Measurements from ENCODE around the gene DNMT3L. TPM values are rescaled to one million over a fixed set of nuclear protein-coding genes. Genes with fewer than 3 reads are reported as not detected.
A peak's percentile ranks its signal among the peaks of the same experiment; 100 is the strongest.
"Not testable (repeated sequence)": the region's sequence is repeated elsewhere in the genome, so short reads cannot be mapped to it uniquely, and the experiment has no call there.

Gene DNMT3L
- not detected for total RNA-seq
- not detected for polyA plus RNA-seq

GRCh38 chr21:44261675-44262295 lies at the start of gene DNMT3L:
Gene DNMT3L (minus strand): TSS chr21:44261897. CDS start chr21:44261259, 638 bp downstream.
- WGBS = 75% methylated on average over 19 of the region's 19 CpGs
- DNase-seq (ENCODE audit: extremely low spot score) = no peak

GRCh38 chr21:44310628-44311507 lies 49.2 kb upstream of the DNMT3L start:
- 87% methylated on average over 28 of the region's 28 CpGs for WGBS
- H3K4me1 ChIP-seq (ENCODE audit: insufficient read depth) = no peaks in the 10 kb centered on the region
- no peak overlapping the region for H3K4me3 ChIP-seq (ENCODE audit: low read depth, low read length)
- no peak for DNase-seq (ENCODE audit: extremely low spot score)
- no peak overlapping the region for H3K27ac ChIP-seq (ENCODE audit: low read depth)
- peaks cover 8% of the 10 kb centered on the region for H3K36me3 ChIP-seq (ENCODE audit: insufficient read depth)

More at GRCh38 chr21:44261675-44262295, at the start of gene DNMT3L:
- H3K4me1 ChIP-seq (ENCODE audit: insufficient read depth) = no peaks in the 10 kb centered on the region
- H3K4me3 ChIP-seq (ENCODE audit: low read depth, low read length) = no peak within 1 kb of the TSS
- no peak within 1 kb of the TSS for H3K27ac ChIP-seq (ENCODE audit: low read depth)
- H3K36me3 ChIP-seq (ENCODE audit: insufficient read depth) = no peaks in the 10 kb centered on the region

GRCh38 chr21:44306936-44307704 lies 45.4 kb upstream of the DNMT3L start:
- no peak for DNase-seq (ENCODE audit: extremely low spot score)
- Histone ChIP-seq H3K36me3 (ENCODE audit: insufficient read depth) (peaks cover 2% of the 10 kb centered on the region), H3K4me1 (ENCODE audit: insufficient read depth) (no peaks in the 10 kb centered on the region), H3K27ac (ENCODE audit: low read depth) (no peak overlapping the region), H3K4me3 (ENCODE audit: low read depth, low read length) (no peak overlapping the region)
- 84% methylated on average over 21 of the region's 21 CpGs for WGBS

- Histone ChIP-seq H3K4me3 (ENCODE audit: low read depth, low read length) (no peak overlapping the region), H3K27ac (ENCODE audit: low read depth) (no peak overlapping the region), H3K4me1 (ENCODE audit: insufficient read depth) (no peaks in the 10 kb centered on the region), H3K36me3 (ENCODE audit: insufficient read depth) (no peaks in the 10 kb centered on the region)
- 88% methylated on average over 9 of the region's 9 CpGs for WGBS
- no peak for DNase-seq (ENCODE audit: extremely low spot score)
Measured at GRCh38 chr21:44305691-44306090, 44.0 kb upstream of the DNMT3L start.

GRCh38 chr21:44304877-44305293 lies 43.2 kb upstream of the DNMT3L start:
- no peak for DNase-seq (ENCODE audit: extremely low spot score)
- 50% methylated on average over 8 of the region's 8 CpGs for WGBS
- no peaks in the 10 kb centered on the region for H3K4me1 ChIP-seq (ENCODE audit: insufficient read depth)
- H3K27ac ChIP-seq (ENCODE audit: low read depth) = no peak overlapping the region
- H3K36me3 ChIP-seq (ENCODE audit: insufficient read depth) = no peaks in the 10 kb centered on the region
- H3K4me3 ChIP-seq (ENCODE audit: low read depth, low read length) = no peak overlapping the region

GRCh38 chr21:44304011-44304616 lies 42.4 kb upstream of the DNMT3L start:
- no peak overlapping the region for H3K4me3 ChIP-seq (ENCODE audit: low read depth, low read length)
- H3K36me3 ChIP-seq (ENCODE audit: insufficient read depth) = no peaks in the 10 kb centered on the region
- H3K27ac ChIP-seq (ENCODE audit: low read depth) = no peak overlapping the region
- no peaks in the 10 kb centered on the region for H3K4me1 ChIP-seq (ENCODE audit: insufficient read depth)
- DNase-seq (ENCODE audit: extremely low spot score) = no peak
- 65% methylated on average over 16 of the region's 16 CpGs for WGBS

- WGBS = 71% methylated on average over 12 of the region's 12 CpGs
- H3K27ac ChIP-seq (ENCODE audit: low read depth) = no peak overlapping the region
Measured at GRCh38 chr21:44303490-44303981, 41.8 kb upstream of the DNMT3L start.

GRCh38 chr21:44302573-44303401 lies 41.1 kb upstream of the DNMT3L start:
- not testable (repeated sequence) for H3K27ac ChIP-seq (ENCODE audit: low read depth); H3K36me3 ChIP-seq (ENCODE audit: insufficient read depth); DNase-seq (ENCODE audit: extremely low spot score); H3K4me3 ChIP-seq (ENCODE audit: low read depth, low read length); H3K4me1 ChIP-seq (ENCODE audit: insufficient read depth)
- WGBS = 88% methylated on average over 23 of the region's 23 CpGs

More at GRCh38 chr21:44303490-44303981, 41.8 kb upstream of the DNMT3L start:
- no peaks in the 10 kb centered on the region for H3K4me1 ChIP-seq (ENCODE audit: insufficient read depth)
- H3K4me3 ChIP-seq (ENCODE audit: low read depth, low read length) = no peak overlapping the region
- no peaks in the 10 kb centered on the region for H3K36me3 ChIP-seq (ENCODE audit: insufficient read depth)
- DNase-seq (ENCODE audit: extremely low spot score) = no peak

GRCh38 chr21:44301961-44302406 lies 40.3 kb upstream of the DNMT3L start:
- Histone ChIP-seq H3K4me3 (ENCODE audit: low read depth, low read length) (no peak overlapping the region), H3K27ac (ENCODE audit: low read depth) (no peak overlapping the region), H3K36me3 (ENCODE audit: insufficient read depth) (no peaks in the 10 kb centered on the region), H3K4me1 (ENCODE audit: insufficient read depth) (no peaks in the 10 kb centered on the region)
- DNase-seq (ENCODE audit: extremely low spot score) = no peak
- 66% methylated on average over 9 of the region's 9 CpGs for WGBS

GRCh38 chr21:44301141-44301540 lies 39.4 kb upstream of the DNMT3L start:
- no peaks in the 10 kb centered on the region for H3K4me1 ChIP-seq (ENCODE audit: insufficient read depth)
- DNase-seq (ENCODE audit: extremely low spot score) = no peak
- H3K4me3 ChIP-seq (ENCODE audit: low read depth, low read length) = peak overlapping the region; percentile 90
- H3K36me3 ChIP-seq (ENCODE audit: insufficient read depth) = no peaks in the 10 kb centered on the region
- no peak overlapping the region for H3K27ac ChIP-seq (ENCODE audit: low read depth)
- 73% methylated on average over 13 of the region's 13 CpGs for WGBS

GRCh38 chr21:44300262-44300959 lies 38.7 kb upstream of the DNMT3L start:
- DNase-seq (ENCODE audit: extremely low spot score) = no peak
- WGBS = 1% methylated on average over 67 of the region's 67 CpGs
- peak overlapping the region; percentile 88 for H3K27ac ChIP-seq (ENCODE audit: low read depth)
- no peaks in the 10 kb centered on the region for H3K4me1 ChIP-seq (ENCODE audit: insufficient read depth)
- H3K4me3 ChIP-seq (ENCODE audit: low read depth, low read length) = peak overlapping the region; percentile 90
- no peaks in the 10 kb centered on the region for H3K36me3 ChIP-seq (ENCODE audit: insufficient read depth)

Data from urinary bladder (tissue), 4 donors.